Aorta (tissue), 5 donors: ENCODE results near the gene FBN1. TPM values are rescaled to one million over a fixed set of nuclear protein-coding genes. Genes with fewer than 3 reads are reported as not detected.

Experiments used
- ATAC-seq: fragments of 200-7000 bp; cut with Tn5 transposase; one replicate; pipeline ENCODE4 v1.9.1; 2022; ENCODE audit warnings: moderate library complexity; ENCODE audit not compliant: low FRiP score
- DNase-seq, 2 donors: peaks; one replicate each; pipeline ENCODE4 v3.0.0-alpha.2; 2020
- H3K27ac ChIP-seq, 2 donors: one replicate each; pipeline ENCODE4 v1.5.1; 2013; ENCODE audit warnings: low read length in 2 of 2, mild to moderate bottlenecking in 2 of 2, moderate library complexity in 2 of 2, control low read depth in 1 of 2, inconsistent platforms in 1 of 2, low read depth in 1 of 2
- H3K27me3 ChIP-seq, 2 donors: one replicate each; pipeline ENCODE4 v1.6.1; 2013; ENCODE audit warnings: control low read depth in 1 of 2, low read length in 1 of 2, mild to moderate bottlenecking in 1 of 2, moderate library complexity in 1 of 2; ENCODE audit not compliant: insufficient read depth in 2 of 2, control insufficient read depth in 1 of 2
- H3K36me3 ChIP-seq, 2 donors: one replicate each; pipeline ENCODE4 v1.6.1; 2013; ENCODE audit warnings: control low read depth in 1 of 2, low read length in 1 of 2, mild to moderate bottlenecking in 1 of 2; ENCODE audit not compliant: insufficient read depth in 2 of 2, control insufficient read depth in 1 of 2
- H3K4me1 ChIP-seq, 2 donors: one replicate each; pipeline ENCODE4 v1.6.1; 2013; ENCODE audit warnings: low read length in 2 of 2, control low read depth in 1 of 2, mild to moderate bottlenecking in 1 of 2, moderate library complexity in 1 of 2; ENCODE audit not compliant: insufficient read depth in 2 of 2, control insufficient read depth in 1 of 2
- H3K4me3 ChIP-seq, 2 donors: one replicate each; pipeline ENCODE4 v1.5.1; 2013; ENCODE audit warnings: low read length in 2 of 2, control low read depth in 1 of 2, mild to moderate bottlenecking in 1 of 2
- H3K9me3 ChIP-seq: one replicate; pipeline ENCODE4 v1.6.1; 2013; ENCODE audit warnings: mild to moderate bottlenecking, low read length; ENCODE audit not compliant: control insufficient read depth
- WGBS, 2 donors: extraction: QIAGEN DNeasy Blood & Tissue Kit; methylation state at CpG; one replicate each; pipeline ENCODE4 v1.1.7; 2013; 5-methylcytosine and 5-hydroxymethylcytosine counted together
- intact Hi-C, 2 donors: fragments of 100-400 bp; cut with DNase I; formaldehyde crosslinking; loops; one replicate each; pipeline versions ENCODE4 v1.14.2 to v1.15.0; 2022
- polyA plus RNA-seq, 2 donors: library from polyadenylated mRNA; stranded (reverse); fragments of 200-250 nt; gene quantifications; one replicate each; pipeline ENCODE4 v1.2.3, GENCODE V29; 2013
- total RNA-seq, 2 donors: library from RNA; stranded (reverse); fragmentation: NEBNext Ultra II Directional; extraction: Animal tissue kit (Norgen Biotek cat#: 25700); gene quantifications; one replicate each; pipeline ENCODE4 v1.2.1, GENCODE V29; 2021
- donor health status: healthy with polysubstance abuse.
- donor health status: Bipolar disorder and iron deficiency.
- donor health status: DM: no; HTN: no; CAD: no.
- donor health status: DM: no; HTN: no; CAD: no.
- donor health status: DM: yes; HTN: yes; CAD: no.

FBN1 gene
- total and polyA plus RNA-seq, 4 donors = 24.7 to 529 (median 141) TPM

DNA sequence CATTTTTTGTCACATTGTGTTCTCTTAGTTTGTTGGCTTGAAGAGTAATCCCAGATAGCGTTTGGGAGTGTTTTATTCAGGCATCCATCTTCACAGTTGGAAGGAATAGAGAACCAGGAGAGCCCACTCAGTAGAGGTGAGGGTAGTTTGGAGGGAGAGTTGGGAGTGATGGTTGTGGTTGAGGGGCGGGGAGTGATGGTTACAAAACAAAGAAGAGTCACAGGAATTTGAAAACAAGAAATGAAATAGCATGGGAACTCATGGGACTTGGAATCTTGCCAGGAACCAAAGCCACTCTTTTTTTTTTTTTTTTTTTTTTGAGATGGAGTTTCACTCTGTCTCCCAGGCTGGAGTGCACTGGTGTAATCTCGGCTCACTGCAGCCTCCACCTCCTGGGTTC is 278.0 kb downstream of the FBN1 start:
- no peaks in the 10 kb centered on the region for H3K36me3 ChIP-seq
- WGBS, 2 donors = 68 to 69% methylated on average over 3 of the region's 3 CpGs
- no peak for DNase-seq
- H3K4me1 ChIP-seq = no peaks in the 10 kb centered on the region
- no peaks in the 10 kb centered on the region for H3K9me3 ChIP-seq
- H3K27me3 ChIP-seq = no peaks in the 10 kb centered on the region
- H3K4me3 ChIP-seq = no peak overlapping the region
- ATAC-seq = no peak
- intact Hi-C loops = no loop called here
- no peak overlapping the region for H3K27ac ChIP-seq

DNA sequence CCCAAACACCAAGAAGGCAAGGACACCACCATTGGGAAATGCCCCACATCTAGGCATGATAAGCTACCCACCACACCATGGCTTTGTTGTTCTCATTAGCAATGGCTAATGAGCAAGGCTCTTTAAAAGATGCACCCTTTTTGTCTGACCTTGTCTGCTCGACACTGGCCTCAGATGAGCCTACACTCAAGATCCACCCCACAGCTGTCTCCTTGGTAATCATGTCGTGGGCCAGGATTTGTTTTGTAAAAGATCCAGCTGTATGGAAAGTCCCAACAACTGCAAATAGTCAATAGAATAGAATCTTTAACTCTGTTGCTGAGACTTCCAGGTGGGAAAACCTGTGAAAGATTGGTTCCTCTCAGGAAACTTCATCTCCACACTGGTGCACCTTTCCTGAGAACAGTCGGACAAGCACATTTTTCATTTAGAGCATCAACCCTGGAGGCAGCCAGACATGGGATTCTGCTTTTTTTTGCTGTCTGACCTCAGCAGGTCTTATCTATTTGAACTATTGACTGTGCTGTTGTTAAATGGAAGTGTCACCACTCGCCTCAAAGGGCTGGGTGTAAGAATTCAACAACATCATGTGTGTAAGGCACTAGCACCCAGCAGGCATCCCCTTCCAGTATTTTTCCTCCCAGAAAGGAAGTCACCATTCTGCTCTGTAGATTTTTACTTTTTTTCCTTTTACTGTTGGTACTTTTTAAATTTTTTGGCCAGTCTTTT is 278.8 kb downstream of the FBN1 start:
- ATAC-seq (no peak), DNase-seq (no peak)
- Histone ChIP-seq H3K9me3 (no peaks in the 10 kb centered on the region), H3K4me1 (no peaks in the 10 kb centered on the region), H3K27me3 (no peaks in the 10 kb centered on the region), H3K4me3 (no peak overlapping the region), H3K27ac (no peak overlapping the region), H3K36me3 (no peaks in the 10 kb centered on the region)
- WGBS, 2 donors = 82 to 88% methylated on average over 4 of the region's 4 CpGs
- intact Hi-C loops = no loop called here

DNA sequence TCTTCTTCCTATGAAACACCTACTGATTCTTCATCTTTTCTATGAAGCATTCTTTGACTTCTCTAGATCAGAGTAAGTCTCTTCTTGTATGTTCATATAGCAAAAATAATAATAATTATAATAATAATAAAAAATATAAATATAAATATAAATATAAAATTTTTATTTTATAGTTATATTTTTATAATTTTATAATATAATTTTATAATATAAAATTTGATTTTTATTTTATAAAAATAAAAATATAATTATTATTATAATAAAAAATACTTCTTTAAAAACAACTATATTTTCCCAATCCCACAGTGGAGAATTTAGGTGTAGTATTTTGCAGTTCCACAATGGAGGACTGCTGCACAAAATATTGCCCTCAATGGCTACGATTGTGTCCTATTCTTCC is 279.9 kb downstream of the FBN1 start:
- Histone ChIP-seq H3K27ac (no peak overlapping the region), H3K36me3 (no peaks in the 10 kb centered on the region), H3K9me3 (no peaks in the 10 kb centered on the region), H3K4me1 (no peaks in the 10 kb centered on the region), H3K4me3 (no peak overlapping the region), H3K27me3 (no peaks in the 10 kb centered on the region)
- WGBS, 2 donors = 97 to 98% methylated on average over 1 of the region's 1 CpG
- intact Hi-C loops = no loop called here
- no peak for DNase-seq
- ATAC-seq = no peak

DNA sequence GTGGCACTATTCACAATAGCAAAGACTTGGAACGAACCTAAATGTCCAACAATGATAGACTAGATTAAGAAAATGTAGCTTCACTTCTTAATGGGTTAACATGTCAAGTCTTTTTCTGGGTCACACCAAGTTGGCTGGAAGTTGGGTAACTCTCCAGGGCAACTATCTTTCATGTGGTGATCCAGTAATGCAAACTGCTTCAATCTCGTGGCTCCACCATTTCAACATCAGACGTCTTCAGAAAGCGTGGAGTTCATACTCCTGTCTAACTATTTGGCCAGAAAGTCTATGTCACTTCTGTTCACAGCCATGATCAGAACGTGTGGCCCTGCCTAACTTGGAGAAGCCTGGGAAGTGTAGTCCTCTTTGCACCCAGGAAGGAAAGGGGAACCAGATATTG is 282.0 kb downstream of the FBN1 start:
- no peaks in the 10 kb centered on the region for H3K9me3 ChIP-seq
- intact Hi-C loops = no loop called here
- H3K36me3 ChIP-seq = no peaks in the 10 kb centered on the region
- no peaks in the 10 kb centered on the region for H3K4me1 ChIP-seq
- no peak for ATAC-seq
- no peak overlapping the region for H3K27ac ChIP-seq
- DNase-seq = no peak
- no peak overlapping the region for H3K4me3 ChIP-seq
- no peaks in the 10 kb centered on the region for H3K27me3 ChIP-seq
- 45 to 59% methylated on average over 5 of the region's 5 CpGs for WGBS, 2 donors

DNA sequence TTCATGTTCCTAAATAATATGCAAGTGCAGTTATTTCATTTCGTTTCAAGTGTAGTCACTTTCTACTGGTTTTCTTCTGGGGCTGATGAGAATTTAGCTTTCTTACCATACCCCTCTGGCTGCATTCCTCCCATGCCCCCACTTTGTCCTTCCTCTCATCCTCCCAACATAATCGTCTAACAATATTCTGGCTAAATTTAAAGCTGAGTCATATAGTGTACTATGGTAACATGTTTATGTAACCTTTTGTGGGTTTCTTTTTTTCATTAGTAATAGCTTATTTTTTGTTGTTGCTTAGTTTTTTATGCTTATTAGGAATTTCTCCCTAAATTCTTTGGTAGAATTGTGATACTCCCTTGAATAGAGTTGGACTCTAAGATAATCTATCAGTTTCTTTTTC is 283.8 kb downstream of the FBN1 start:
- Histone ChIP-seq H3K4me3 (no peak overlapping the region), H3K4me1 (no peaks in the 10 kb centered on the region), H3K36me3 (no peaks in the 10 kb centered on the region), H3K27ac (no peak overlapping the region), H3K27me3 (no peaks in the 10 kb centered on the region), H3K9me3 (no peaks in the 10 kb centered on the region)
- no peak for ATAC-seq
- 58 to 70% methylated on average over 2 of the region's 2 CpGs for WGBS, 2 donors
- intact Hi-C loops = no loop called here
- no peak for DNase-seq

DNA sequence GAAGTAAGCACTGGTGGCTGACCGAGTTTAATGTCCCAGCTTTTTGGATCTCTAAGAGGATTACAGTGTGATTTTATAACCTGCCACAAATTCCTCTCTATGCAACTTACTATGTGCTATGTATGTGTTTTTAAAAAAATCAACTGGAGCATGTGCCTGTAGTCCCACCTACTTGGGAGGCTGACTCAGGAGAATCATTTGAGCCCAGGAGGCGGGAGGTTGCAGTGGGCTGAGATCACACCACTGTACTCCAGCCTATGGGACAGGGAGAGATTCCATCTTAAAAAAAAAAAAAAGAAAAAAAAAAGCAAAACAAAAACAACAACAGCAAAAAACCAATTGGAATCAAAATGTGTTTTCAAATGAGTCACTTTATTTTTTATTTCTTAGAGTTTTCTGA is 284.7 kb downstream of the FBN1 start:
- Histone ChIP-seq H3K36me3 (no peaks in the 10 kb centered on the region), H3K4me3 (no peak overlapping the region)
- 86 to 90% methylated on average over 2 of the region's 2 CpGs for WGBS, 2 donors

More for the DNA sequence above, 284.7 kb downstream of the FBN1 start:
- no peaks in the 10 kb centered on the region for H3K27me3 ChIP-seq
- no peaks in the 10 kb centered on the region for H3K9me3 ChIP-seq
- intact Hi-C loops = no loop called here
- no peaks in the 10 kb centered on the region for H3K4me1 ChIP-seq
- ATAC-seq = no peak
- H3K27ac ChIP-seq = no peak overlapping the region
- DNase-seq = no peak

Other genes starting within 250 kb of the FBN1 start
- gene CEP152, start 165.4 kb upstream of the FBN1 start, total RNA-seq = 1 to 10 TPM; 5.2 to 7.6 TPM
- 1 to 10 TPM in 1 of 2 donors, under 1 TPM in 1; 0.75 to 2.1 TPM for gene CEP152, start 165.4 kb upstream of the FBN1 start, polyA plus RNA-seq
- 100 to 1,000 TPM; 152 to 169 TPM for gene EID1, start 232.4 kb upstream of the FBN1 start, total RNA-seq
- 100 to 1,000 TPM; 245 to 333 TPM for gene EID1, start 232.4 kb upstream of the FBN1 start, polyA plus RNA-seq